Activated T-helper 17 cell treated with anti-CD3 and anti-CD28 coated beads, Interleukin-2, amount 50 U/mL, for 72 hours (primary cell): ENCODE measurements around the gene BCL7A. TPM values are rescaled to one million over a fixed set of nuclear protein-coding genes. Genes with fewer than 3 reads are reported as not detected.

Experiments used
- ATAC-seq: fragments of 150-1000 bp; cut with Tn5 transposase; replicated peaks from 2 replicates; pipeline ENCODE4 v1.10.0; 2021; ENCODE audit warnings: mild to moderate bottlenecking, moderate library complexity
- H3K27ac Mint-ChIP-seq: one replicate; pipeline ENCODE4 v1.8.0; 2022; ENCODE audit warnings: mixed read lengths
- H3K27me3 Mint-ChIP-seq: one replicate; pipeline ENCODE4 v1.8.0; 2022; ENCODE audit warnings: mixed read lengths
- H3K36me3 Mint-ChIP-seq: one replicate; pipeline ENCODE4 v1.8.0; 2022; ENCODE audit warnings: low read depth, mild to moderate bottlenecking, mixed read lengths
- H3K4me1 Mint-ChIP-seq: one replicate; pipeline ENCODE4 v1.8.0; 2022; ENCODE audit warnings: mixed read lengths
- H3K4me3 Mint-ChIP-seq: one replicate; pipeline ENCODE4 v1.8.0; 2022; ENCODE audit warnings: mild to moderate bottlenecking, mixed read lengths
- H3K9me3 Mint-ChIP-seq: one replicate; pipeline ENCODE4 v1.8.0; 2022; ENCODE audit warnings: mixed read lengths
- total RNA-seq, 2 donors: library from RNA; stranded (reverse); gene quantifications; one replicate each; pipeline ENCODE4 v1.2.3, GENCODE V29; 2022

Gene BCL7A
- total RNA-seq, 2 donors from 2014 or later, result 0.82 to 1.1 TPM

- peak overlapping the region; percentile 90 for H3K27ac Mint-ChIP-seq
- H3K4me3 Mint-ChIP-seq, result peak overlapping the region; percentile 76
- no peaks in the 10 kb centered on the region for H3K9me3 Mint-ChIP-seq
- H3K27me3 Mint-ChIP-seq, result no peaks in the 10 kb centered on the region
- H3K4me1 Mint-ChIP-seq, result peaks cover 11% of the 10 kb centered on the region
- peak; percentile 81 for ATAC-seq
- H3K36me3 Mint-ChIP-seq, result no peaks in the 10 kb centered on the region
Measured at GRCh38 chr12:121990692-121991603, 30.7 kb upstream of the BCL7A start.

- H3K27me3 Mint-ChIP-seq, result peaks cover 6% of the 10 kb centered on the region
Measured at GRCh38 chr12:121992059-121992879, 29.4 kb upstream of the BCL7A start.

DNA sequence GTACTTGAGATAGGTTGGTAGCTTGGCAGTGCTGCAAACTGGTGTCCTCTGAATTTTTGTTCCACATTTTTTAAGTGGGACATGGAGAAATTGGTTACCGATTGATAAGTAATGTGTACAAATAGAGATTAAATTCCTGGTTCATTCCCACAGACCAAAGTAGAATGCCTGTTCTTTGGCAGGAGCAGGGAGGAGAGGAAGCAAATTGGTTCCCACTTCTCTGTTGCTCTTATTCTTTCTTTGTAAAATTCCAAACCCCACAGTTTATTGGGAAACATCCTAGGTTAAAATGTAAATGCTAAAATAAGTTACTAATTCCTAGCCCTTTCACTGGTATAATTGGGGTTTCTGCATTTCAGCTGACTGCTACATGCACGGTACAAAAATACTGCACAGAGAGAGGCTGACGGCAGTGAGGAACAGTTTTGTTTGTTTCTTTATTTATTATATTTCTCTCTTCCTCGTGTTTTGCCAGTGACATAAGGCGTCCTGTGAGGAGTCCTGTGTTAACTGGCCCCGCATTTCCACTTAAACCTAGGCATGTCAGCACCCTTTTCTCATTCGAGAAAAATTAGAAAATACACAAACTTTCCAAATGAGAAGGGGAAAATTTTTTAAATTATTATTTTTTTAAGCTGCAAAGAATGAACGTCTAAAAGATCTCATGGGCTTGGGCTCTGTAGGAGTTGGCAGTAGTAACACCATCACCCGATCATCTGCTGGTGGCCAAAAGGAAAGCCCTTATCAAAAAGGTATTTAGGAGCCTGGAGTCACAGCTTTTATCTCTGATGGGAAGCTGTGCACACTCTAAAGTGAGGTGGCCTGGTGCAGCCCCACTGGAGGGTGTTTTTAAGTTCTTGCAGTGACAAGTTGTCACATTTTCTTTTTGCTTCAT lies 25.4 kb upstream of the BCL7A start:
- H3K27ac Mint-ChIP-seq, result no peak overlapping the region

More at GRCh38 chr12:121992059-121992879, 29.4 kb upstream of the BCL7A start:
- H3K4me3 Mint-ChIP-seq, result peak overlapping the region; percentile 76
- H3K4me1 Mint-ChIP-seq, result peaks cover 11% of the 10 kb centered on the region
- no peaks in the 10 kb centered on the region for H3K36me3 Mint-ChIP-seq
- H3K9me3 Mint-ChIP-seq, result no peaks in the 10 kb centered on the region
- H3K27ac Mint-ChIP-seq, result peak overlapping the region; percentile 90
- ATAC-seq, result peak; percentile 96

DNA sequence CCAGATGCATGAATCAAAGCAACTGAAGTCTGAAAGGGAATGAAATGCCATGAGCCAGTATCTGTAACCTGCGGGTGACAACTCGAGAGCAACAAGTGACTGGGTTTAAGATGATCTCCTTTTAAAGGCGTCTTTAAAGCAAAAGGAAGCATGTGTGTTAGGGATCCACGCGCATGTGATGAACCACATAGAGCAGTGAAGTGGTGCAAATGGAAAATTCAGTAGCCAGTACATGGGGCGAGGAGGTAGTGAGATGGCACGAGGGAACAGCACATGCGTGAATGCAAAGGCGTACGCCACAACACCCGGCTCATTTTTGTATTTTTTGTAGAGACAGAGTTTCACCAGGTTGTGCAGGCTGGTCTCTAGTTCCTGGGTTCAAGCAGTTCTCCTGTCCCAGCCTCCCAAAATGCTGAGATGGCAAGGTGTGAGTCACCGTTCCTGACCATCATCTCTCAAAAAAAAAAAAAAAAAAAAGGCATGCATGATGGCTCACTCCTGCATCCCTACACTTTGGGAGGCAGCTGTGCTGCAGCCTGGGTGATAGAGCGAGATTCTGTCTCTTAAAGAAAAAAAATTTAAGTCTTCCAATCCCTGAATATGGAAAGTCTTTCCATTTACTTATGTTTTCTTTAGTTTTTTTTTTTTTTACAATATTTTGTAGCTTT lies 24.6 kb upstream of the BCL7A start:
- H3K27me3 Mint-ChIP-seq, result peaks cover 8% of the 10 kb centered on the region
- H3K9me3 Mint-ChIP-seq, result peaks cover 3% of the 10 kb centered on the region
- no peak for ATAC-seq
- H3K4me3 Mint-ChIP-seq, result no peak overlapping the region
- peaks cover 2% of the 10 kb centered on the region for H3K4me1 Mint-ChIP-seq
- H3K36me3 Mint-ChIP-seq, result no peaks in the 10 kb centered on the region
- no peak overlapping the region for H3K27ac Mint-ChIP-seq

More for the DNA sequence above, 25.4 kb upstream of the BCL7A start:
- H3K4me3 Mint-ChIP-seq, result no peak overlapping the region
- H3K9me3 Mint-ChIP-seq, result peaks cover 3% of the 10 kb centered on the region
- no peak for ATAC-seq
- no peaks in the 10 kb centered on the region for H3K36me3 Mint-ChIP-seq
- H3K4me1 Mint-ChIP-seq, result peaks cover 5% of the 10 kb centered on the region
- H3K27me3 Mint-ChIP-seq, result peaks cover 8% of the 10 kb centered on the region

GRCh38 chr12:122001466-122002209 lies 20.0 kb upstream of the BCL7A start:
- Mint-ChIP-seq H3K36me3 (no peaks in the 10 kb centered on the region), H3K4me3 (no peak overlapping the region), H3K9me3 (peaks cover 3% of the 10 kb centered on the region), H3K27ac (no peak overlapping the region), H3K4me1 (peaks cover 3% of the 10 kb centered on the region), H3K27me3 (peaks cover 7% of the 10 kb centered on the region)
- no peak for ATAC-seq

DNA sequence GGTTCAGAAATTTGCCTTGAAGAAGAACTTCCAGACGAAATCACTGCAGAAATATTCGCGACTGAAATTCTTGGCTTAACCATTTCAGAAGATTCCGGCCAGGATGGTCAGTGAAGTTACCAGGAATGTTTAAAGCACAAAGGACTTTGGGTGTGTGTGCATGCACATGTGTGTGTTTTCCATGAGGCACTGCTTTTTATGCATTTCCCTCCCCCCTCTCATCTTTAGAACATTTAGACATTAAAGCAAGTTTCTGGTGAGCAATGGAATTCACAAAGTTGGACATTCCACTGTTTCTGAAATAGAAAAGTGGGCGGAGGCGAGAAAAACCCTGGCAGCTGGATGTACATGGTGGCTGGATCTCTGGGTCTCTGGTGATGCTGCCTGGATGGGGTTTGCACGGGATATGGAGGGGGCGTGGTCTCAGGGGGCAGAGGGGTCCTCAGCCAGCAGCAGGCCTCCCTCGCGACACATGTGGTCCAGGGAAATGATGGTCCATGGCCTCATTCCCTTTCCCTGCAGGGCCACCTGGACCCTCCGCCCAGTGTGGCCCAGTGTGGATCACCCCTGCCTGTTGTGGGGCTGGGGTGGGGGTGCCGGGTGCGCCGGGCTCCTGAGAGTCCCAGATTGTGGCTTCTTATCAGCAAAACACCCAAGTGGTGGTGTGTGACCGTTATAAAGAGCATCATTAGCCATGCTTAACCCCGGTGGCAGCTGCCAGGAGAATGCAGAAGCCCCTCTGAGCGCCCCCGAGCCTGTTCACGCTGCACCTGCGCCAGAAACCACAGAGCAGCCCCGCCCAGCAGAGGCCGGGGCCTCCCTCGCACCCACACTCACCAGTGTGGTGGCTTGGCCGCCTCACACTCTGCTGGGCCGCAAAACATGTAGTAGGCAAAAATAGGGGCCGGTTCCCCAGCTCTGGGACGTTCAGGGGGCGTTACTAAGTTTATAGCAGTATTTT lies 17.8 kb upstream of the BCL7A start:
- H3K9me3 Mint-ChIP-seq, result peaks cover 3% of the 10 kb centered on the region
- H3K36me3 Mint-ChIP-seq, result no peaks in the 10 kb centered on the region
- no peak overlapping the region for H3K4me3 Mint-ChIP-seq
- H3K27me3 Mint-ChIP-seq, result peaks cover 3% of the 10 kb centered on the region
- H3K4me1 Mint-ChIP-seq, result peaks cover 5% of the 10 kb centered on the region
- H3K27ac Mint-ChIP-seq, result no peak overlapping the region
- peak; percentile 35 for ATAC-seq

DNA sequence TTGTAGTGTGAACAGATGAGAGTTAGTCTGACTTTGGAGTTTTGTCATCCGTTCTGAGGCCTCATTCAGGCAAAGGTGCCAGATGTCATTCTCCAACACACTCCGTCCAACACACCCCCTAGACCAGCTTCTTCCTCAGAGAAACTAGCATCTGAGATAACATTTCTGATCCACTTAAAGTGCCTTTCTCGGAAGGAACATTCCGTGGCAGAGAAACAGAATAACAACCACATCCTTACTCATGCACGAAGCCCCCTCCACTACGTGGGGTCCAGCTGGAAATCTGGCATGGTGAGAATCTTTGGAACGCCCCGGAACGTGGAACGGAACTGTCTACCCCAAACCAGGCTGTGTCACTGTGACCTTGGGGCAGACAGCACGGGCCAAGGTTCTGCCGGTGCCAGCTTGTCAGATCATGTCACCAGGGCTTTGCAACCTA lies 17.0 kb upstream of the BCL7A start:
- Mint-ChIP-seq H3K27ac (no peak overlapping the region), H3K4me3 (no peak overlapping the region), H3K9me3 (peaks cover 1% of the 10 kb centered on the region), H3K27me3 (peaks cover 1% of the 10 kb centered on the region), H3K36me3 (no peaks in the 10 kb centered on the region), H3K4me1 (peaks cover 5% of the 10 kb centered on the region)
- ATAC-seq, result no peak

GRCh38 chr12:122005252-122005776 lies 16.4 kb upstream of the BCL7A start:
- no peaks in the 10 kb centered on the region for H3K9me3 Mint-ChIP-seq
- H3K4me3 Mint-ChIP-seq, result no peak overlapping the region
- H3K4me1 Mint-ChIP-seq, result peaks cover 5% of the 10 kb centered on the region
- H3K36me3 Mint-ChIP-seq, result no peaks in the 10 kb centered on the region
- H3K27me3 Mint-ChIP-seq, result no peaks in the 10 kb centered on the region
- ATAC-seq, result no peak
- no peak overlapping the region for H3K27ac Mint-ChIP-seq

DNA sequence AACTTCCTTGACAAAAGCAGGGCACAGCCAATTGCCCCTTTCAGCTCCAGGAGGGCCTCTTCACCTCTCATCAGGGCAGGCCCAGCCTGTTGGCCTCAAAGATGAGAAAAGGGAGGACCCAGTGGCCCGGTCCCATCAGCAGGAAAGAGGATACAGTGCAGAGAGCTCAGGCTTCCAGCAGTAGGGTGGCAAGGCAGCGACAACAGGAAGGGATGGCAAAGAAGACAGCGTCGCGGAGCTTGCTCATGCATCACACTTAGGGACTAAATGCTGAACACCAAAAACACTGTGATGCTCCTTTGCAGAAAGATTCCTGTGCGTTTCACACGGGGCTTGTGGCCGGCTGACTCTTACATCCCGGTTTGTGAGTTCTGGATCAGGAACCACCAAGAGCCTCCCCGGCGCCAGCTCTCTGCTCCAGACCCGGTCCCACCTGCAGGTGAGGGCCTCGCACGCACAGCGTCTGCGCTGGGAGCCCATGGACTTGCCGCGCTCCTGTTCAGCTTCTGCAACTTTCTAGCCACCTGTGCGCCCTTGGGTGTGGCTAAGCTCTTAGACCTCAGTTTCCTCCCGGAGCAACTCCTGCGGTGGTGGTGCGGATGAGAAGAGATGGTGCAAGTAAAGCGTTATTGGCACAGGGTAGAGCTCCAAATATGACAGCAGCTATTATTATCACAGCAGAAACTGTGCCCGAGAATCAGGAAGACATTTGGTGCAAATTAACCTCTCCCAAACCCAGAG lies 15.3 kb upstream of the BCL7A start:
- H3K9me3 Mint-ChIP-seq, result no peaks in the 10 kb centered on the region
- ATAC-seq, result peak; percentile 44
- H3K4me1 Mint-ChIP-seq, result peaks cover 5% of the 10 kb centered on the region
- H3K4me3 Mint-ChIP-seq, result peak overlapping the region; percentile 45
- H3K27ac Mint-ChIP-seq, result no peak overlapping the region
- no peaks in the 10 kb centered on the region for H3K36me3 Mint-ChIP-seq
- H3K27me3 Mint-ChIP-seq, result no peaks in the 10 kb centered on the region

DNA sequence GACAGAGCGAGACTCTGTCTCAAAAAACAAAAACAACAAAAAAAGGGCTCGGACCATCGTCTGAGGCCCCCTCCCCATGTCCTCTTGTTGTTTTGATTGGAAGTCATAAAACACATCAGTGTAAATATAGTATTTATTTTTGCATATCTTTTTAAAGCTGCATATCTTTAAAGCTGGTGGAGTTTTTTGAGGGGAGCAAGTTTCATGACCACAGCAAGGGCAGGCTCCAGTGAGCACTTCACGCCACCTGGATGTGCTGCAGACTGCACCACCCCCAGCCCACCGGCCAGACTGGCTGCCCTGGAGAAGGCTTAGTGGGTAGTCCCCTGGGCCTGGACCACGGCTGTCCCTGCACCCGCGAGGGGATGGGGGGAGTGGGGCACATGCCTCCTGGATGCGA lies 11.9 kb upstream of the BCL7A start:
- H3K27me3 Mint-ChIP-seq, result no peaks in the 10 kb centered on the region
- no peak overlapping the region for H3K27ac Mint-ChIP-seq
- ATAC-seq, result no peak
- no peaks in the 10 kb centered on the region for H3K36me3 Mint-ChIP-seq
- H3K4me1 Mint-ChIP-seq, result peaks cover 5% of the 10 kb centered on the region
- H3K4me3 Mint-ChIP-seq, result no peak overlapping the region
- no peaks in the 10 kb centered on the region for H3K9me3 Mint-ChIP-seq

- Mint-ChIP-seq H3K4me3 (no peak overlapping the region), H3K4me1 (no peaks in the 10 kb centered on the region), H3K36me3 (no peaks in the 10 kb centered on the region), H3K27me3 (no peaks in the 10 kb centered on the region), H3K27ac (no peak overlapping the region), H3K9me3 (no peaks in the 10 kb centered on the region)
- ATAC-seq, result no peak
Measured at GRCh38 chr12:122012184-122012583, 9.5 kb upstream of the BCL7A start.
